ENCODE measurements around the gene SLC34A1.

The SLC34A1 gene

DNA sequence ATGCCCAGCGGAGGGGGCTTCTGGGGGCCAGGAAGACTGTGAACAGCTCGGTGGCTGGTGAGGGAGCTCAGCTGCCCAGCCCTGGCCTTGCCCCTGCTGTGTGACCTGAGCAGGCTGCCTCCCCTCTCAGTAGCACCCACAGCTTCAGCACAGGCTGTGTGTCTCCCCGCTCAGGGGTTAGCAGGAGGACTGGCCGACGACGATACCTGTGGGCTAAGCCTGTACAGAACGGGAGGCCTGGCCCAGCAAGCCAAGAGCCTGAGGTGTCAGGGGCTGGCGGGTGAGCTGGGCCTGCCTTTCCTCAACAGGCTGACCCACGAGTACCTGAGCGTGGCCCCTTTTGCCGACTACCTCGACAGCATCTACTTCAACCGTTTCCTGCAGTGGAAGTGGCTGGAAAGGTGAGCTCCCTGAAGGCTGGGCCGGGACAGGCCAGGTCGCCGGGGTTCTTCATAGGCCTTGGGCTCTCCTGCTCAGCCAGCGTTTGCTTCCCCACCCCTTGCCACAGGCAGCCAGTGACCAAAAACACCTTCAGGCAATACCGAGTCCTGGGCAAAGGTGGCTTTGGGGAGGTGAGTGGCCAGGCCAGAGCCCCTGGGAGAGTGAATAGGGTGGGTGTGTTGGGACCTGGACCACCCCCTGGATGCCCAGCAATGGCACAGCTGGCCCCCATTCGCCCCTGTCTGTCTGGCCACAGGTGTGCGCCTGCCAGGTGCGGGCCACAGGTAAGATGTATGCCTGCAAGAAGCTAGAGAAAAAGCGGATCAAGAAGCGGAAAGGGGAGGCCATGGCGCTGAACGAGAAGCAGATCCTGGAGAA is 48.8 kb downstream of the SLC34A1 start:
- no peak for DNase-seq

DNA sequence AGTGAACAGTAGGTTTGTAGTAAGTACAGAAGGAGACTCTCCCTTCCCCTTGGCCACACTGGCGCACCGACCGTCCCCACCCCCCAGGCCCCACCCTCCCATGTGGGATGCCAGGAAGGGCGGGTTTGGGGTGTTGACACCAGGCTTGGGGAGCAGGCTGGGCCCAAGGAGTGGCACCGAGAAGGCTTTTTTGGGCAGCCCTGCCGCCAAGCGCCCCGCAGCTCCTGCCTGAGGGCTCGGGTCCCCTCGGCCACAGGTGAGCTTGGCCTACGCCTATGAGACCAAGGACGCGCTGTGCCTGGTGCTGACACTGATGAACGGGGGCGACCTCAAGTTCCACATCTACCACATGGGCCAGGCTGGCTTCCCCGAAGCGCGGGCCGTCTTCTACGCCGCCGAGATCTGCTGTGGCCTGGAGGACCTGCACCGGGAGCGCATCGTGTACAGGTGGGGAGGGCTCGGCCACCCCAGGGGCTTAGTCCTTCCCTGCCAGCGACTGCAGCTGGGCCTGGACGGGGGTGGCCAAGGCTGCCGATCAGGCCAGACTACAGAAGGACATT is 49.5 kb downstream of the SLC34A1 start:
- no peak for DNase-seq

DNA sequence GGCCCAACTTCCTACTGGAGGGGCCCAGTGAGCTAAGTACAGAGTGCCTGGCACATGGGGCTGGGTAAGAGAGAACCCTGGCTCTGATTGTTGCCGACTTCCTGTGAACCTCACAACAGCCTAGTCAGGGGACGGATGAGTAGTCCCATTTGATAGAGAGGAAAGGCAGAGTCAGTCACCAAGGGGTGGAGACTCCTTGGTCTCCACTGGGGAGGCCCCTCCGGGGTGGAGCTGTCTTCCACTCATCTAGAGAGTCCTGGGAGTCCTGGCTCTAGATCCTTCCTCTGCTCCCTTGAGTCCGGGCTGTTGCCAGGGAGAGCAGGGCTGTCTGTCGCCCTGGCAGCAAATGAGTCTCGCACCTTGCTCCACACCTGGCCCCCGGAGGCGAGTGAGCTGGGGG is 50.2 kb downstream of the SLC34A1 start:
- DNase-seq: peak; percentile 70

DNA sequence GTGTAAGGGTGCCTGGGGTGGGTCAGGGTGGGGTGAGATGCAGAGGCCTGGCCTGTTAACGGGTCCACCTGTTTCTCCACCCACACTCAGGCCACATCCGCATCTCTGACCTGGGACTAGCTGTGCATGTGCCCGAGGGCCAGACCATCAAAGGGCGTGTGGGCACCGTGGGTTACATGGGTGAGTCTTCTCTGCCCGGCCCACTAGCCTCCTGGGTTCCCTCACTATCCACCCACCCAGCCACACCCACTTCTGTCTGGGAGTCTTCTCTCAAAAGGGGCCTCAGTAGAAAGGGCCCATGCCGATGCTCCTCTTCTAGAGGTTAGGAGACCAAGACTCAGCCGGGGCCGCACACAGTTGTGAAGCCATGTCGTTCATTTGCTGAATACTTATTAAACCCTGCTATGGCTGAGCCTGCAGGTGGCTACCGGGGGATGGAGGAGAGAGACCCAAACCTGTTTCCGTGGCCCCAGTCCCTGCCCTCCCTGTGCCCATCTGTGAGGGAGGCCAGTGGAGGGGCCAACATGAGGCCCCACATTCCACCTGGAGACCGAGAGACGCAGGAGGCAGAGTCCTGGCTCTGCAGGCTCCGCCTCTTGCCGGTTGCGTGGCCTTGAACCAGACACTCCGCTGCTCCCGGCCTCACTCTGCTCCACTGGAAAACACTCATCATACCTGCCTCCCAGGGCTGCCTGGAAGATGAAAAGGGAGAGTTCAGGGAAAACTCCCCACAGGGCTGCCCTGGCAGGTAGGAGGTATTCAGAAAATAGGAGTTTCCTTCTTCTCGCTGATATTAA is 50.9 kb downstream of the SLC34A1 start:
- DNase-seq: no peak

- DNase-seq: no peak
Observed at GRCh38 chr5:177435847-177436536, 51.8 kb downstream of the SLC34A1 start.

DNA sequence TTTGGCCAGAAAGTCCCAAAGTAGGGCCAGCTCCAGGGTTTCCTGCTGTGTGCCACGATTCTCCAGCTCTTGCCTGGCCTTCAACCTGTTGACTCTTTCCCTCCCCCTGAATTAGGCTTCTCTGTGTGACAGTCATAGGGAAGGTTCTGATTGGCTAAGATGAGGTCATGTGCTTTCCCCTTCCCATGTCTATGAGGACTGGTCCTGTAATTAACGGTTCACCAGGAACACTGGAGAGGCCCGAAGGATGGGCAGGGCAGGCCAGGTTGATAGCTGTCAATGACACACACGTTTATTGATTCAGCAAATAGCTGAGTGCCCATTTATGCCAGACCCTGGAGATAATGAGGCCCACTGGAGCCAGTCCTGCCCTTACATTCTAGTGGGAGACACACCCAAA is 53.4 kb downstream of the SLC34A1 start:
- no peak for DNase-seq

DNA sequence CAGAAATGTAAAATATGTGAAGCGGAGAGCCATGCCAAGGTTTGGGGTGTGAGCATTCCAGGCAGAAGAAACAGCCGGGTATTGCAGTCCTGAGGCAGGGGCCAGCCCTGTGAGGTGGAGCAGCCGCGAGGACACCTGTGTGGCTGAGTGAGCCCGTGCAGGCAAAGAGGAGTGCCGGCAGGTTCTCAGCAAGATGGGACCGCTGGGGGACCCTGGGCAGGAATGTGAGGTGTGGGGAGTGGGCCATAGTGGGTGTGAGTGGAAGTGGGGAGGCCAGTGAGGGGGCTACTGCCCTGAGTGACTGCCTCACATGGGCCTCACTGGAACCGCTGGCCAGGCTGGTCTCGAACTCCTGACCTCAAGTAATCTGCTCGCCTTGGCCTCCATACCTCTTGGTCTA is 54.2 kb downstream of the SLC34A1 start:
- DNase-seq: no peak

GRCh38 chr5:177439518-177440053 is 55.4 kb downstream of the SLC34A1 start:
- no peak for DNase-seq

- DNase-seq: peak; percentile 45
Observed at GRCh38 chr5:177440211-177440989, 56.2 kb downstream of the SLC34A1 start.

DNA sequence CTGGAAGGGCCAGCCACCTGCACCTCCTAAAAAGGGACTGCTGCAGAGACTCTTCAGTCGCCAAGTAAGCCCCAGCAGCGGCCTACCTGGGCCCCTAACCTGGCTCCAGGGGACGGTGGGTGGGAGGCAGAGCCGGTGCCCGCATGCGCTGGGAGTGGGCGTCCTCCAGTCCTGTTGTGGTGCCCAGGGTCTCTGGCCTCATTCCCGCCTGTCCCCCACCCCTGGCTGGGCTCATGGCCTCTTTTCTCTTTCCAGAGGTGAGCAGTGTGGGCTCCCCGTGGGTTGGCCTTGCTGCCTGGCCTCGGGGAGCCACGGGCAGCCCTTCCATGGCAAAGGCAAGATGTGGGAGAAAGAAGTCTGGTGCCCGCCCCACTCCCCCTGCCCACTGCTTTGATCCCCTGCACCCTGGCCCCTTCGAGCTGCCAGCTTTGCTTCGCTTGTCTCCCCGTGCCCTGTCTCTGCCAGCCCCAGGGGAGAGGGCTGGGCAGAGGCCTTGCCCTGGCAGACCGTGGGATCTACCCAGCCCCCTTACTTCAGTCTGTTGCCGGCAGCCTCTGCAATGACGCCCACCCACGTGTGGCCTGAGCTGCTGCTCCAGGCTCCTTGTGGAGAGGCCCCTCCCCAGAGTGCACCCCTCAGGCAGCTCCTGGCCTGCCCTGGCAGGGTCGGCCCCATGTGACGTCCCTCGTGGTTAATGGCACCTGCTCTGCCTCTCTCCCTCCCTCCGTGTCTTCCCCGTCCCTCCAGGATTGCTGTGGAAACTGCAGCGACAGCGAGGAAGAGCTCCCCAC is 57.0 kb downstream of the SLC34A1 start:
- no peak for DNase-seq

DNA sequence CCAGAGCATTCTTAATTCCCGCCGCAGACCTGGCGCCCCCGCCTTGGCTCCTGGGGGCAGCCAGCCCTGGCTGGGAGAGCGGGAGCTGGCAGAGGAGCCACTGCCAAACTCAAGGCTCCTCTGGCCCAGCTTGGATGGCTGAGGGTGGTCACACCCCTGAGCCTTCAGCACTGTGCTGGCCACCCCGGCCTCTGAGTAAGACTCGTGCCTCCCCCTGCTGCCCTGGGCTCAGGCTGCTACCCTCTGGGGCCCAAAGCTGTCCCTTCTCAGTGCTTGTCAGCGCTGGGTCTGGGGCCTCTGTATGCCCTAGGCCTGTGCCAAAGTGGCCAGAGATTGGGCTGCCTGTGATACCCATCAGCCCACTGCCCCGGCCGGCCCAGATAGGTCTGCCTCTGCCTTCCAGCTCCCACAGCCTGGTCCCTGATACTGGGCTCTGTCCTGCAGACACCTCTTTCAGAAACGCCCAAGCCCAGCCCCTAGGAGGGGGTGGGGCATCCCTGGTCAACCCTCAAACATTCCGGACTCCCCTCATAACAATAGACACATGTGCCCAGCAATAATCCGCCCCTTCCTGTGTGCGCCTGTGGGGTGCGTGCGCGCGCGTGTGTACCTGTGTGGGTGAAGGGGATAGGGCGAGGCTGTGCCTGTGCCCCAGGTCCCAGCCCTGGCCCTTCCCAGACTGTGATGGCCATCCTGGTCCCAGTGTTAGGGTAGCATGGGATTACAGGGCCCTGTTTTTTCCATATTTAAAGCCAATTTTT is 58.0 kb downstream of the SLC34A1 start:
- no peak for DNase-seq

DNA sequence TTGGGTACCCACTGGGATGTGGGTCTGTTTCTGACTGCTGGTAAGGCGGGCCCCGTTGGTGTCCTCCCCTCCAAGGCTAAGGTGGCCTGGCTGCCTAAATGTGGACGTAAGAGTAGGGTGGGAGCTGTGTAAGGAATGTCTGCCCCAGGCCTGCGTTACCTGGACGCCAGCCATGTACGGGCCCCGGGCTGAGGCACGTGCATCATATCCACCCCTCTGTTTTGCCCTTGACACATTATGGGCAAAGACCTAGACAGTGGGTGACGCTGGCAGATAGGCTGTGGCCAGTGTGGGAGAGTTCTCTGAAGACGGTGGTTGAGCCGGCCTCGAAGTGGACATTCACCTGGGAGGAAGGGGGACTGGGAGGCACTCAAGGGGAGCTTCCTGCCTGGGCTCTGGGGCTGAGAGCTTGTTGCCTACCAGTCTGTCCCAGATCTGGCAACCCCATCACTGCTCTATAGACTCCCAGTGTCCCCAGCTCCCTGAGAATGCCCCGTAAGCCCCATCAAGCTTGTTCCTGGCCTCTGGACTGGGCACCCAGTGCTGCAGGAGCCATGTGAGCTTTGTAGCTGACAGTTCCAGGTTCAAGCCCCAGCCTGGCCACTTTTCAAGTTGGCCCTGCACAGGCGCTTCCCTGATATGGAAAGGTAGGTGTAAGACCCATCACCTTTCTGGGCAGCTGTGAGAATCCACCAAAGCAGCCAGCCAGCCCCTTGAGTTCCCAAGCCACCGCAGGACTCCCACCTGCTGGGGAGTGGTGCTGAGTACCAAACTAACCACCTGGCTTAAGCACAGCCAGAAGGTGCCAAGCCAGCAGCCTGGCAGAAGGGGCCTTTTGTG is 59.1 kb downstream of the SLC34A1 start:
- DNase-seq: no peak

DNA sequence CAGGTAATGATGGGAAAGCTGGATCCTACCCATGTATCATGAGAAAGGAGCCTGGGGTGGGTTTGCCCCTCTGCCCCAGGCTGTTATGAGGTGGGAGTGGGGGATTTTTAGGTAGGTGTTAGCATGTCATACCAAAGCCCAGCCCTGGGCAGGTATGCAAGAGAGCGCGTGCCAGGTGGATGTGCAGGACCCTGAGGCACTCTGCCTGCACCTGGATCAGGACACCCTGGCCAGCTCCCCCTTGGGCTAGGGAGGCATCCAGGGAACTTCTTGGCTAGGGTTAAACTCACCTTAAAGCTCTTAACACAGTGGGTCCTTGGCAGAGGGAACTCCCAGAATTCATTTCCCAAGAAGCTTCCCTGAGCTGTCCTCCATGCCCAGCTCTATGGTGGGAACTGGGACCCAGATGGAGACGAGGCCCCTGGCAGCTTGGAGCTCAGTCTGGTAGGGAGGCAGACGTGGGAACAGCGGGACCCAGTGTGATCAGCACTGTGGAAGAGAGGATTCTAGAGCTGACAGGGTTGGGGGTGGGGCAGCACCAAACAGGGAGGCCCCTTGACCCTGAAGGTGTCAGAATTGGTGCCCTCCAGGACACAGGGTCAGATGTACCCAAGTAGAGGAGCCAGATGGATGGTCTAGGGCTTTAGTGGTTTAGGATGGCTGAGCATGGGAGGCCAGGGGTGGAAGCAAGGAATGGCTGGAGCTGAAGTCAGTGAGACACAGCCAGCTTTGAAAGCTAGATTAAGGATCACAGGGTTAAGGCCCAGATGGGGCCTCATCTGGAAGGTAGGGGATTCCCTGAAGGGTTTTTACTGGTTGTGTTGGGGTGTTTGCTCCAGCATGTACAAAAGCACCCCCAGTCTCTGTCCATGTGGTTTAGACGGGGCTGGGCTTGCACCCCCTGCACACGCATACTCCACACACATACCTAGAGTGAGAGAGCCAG is 60.1 kb downstream of the SLC34A1 start:
- DNase-seq: no peak

DNA sequence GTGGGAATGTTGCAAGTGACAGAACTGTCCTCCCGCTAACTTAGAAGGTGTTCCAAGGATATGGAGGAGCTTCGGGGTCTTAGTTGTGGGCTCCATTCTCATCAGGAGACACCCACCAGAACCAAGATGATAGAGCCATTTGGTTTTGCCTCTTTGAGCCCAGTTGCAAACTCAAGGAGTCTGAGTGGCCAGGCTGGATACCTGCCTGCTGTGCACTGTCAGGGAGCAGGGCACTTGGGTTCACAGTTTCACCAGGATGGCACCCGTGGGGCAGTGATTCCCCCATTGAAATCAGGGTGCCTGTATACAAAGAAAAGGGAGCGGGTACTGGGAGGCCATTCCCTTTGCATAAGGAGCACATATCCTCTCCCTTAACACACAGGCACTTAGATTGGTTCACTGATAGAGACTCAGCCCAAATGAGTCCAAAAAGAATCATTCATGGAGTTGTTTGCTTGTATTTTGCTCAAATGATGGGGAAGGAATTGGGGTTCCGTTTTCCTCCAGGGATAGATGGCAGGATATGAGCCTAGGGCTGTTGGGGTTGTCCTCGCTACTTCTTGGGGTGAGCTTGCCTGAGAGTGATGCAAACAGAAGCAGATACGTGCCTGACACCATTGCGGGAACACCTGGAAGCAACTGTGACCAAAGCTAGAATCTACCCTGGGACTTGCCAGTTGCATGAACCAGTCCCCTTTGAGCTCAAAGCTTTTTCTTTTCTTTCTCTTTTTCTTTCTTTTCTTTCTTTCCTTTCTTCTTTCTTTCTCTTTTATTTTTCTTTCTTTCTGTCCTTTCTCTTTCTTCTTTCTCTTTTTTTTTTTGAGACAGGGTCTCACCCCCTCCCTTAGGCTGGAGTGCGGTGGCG is 61.0 kb downstream of the SLC34A1 start:
- peak; percentile 25 for DNase-seq

- DNase-seq: no peak
Observed at GRCh38 chr5:177445917-177446199, 61.6 kb downstream of the SLC34A1 start.

DNA sequence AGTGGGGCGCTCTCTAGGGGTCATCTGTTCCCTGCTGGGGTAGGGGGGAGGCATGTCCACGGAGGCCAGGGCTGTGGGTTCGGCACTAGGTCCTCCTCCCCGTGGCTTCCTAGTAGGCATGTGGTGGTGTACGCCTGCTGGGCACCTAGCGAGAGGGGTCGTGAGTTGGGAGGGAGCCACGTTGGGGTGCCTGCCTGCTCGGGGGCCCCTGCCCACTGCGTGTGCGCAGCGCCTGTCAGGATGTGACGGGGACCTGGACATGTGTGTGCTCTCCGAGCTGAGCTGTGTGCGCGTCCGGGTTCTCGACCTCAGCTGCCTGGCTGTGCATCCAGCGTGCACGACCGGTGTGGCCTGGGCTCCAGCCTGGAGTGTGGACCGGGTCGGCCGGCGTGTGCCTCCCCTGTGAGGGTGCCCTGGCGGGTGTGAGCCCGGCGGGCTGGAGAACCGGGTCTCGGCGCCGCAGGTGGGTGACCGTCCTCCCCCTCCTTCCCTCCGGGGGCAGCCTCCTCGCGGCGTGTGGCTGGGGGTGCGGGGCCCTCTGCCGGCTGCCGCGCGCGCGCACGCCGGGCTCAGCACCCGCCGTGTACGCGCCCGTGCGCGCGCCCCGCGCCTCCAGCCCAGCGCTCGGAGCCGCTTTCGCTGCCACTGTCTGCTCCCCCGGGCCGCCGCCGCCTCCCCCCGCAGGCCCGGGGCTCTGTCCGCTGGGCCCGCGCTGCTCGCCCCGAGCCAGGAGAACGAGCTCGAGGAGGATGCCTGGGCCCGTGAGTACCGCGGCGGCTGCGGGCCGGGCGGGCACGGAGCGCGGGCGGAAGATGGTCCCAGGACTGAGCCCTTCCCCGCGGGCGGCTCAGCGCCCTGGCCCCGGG is 62.2 kb downstream of the SLC34A1 start, which contains the start of gene PRR7:
PRR7 (plus strand) TSS at position 615 of the 866 bp plus-strand sequence. CDS start 8,254 bp downstream, outside the sequence.
- DNase-seq: peak; percentile 81

All from CD4-positive, alpha-beta T cell treated with Interleukin-6 for 4 hours (primary cell).